WERI-Rb-1 (cell line): ENCODE results near the gene PMM1.

Experiments
- DNase-seq: peaks from one replicate; pipeline ENCODE4 v3.0.0-alpha.2; 2020
- H3K27ac ChIP-seq: fragments of 250-450 bp; sonication (Bioruptor Pico); 2 replicates; pipeline ENCODE4 v1.5.1; 2020; ENCODE audit warnings: mild to moderate bottlenecking, moderate library complexity
- H3K27me3 ChIP-seq: fragments of 250-450 bp; sonication (Bioruptor Pico); 2 replicates; pipeline ENCODE4 v1.5.1; 2021; ENCODE audit warnings: mild to moderate bottlenecking, low read depth, moderate library complexity; ENCODE audit not compliant: insufficient read depth, severe bottlenecking
- H3K36me3 ChIP-seq: fragments of 250-450 bp; sonication (Bioruptor Pico); 2 replicates; pipeline ENCODE4 v1.5.1; 2020; ENCODE audit warnings: mild to moderate bottlenecking, moderate library complexity
- H3K4me3 ChIP-seq: 2 replicates; pipeline ENCODE4 v1.5.1; 2011; ENCODE audit warnings: low read depth, mild to moderate bottlenecking, control low read depth, low read length
- H3K9me3 ChIP-seq: fragments of 250-450 bp; sonication (Bioruptor Pico); 2 replicates; pipeline ENCODE4 v1.5.1; 2021; ENCODE audit warnings: mild to moderate bottlenecking, moderate library complexity; ENCODE audit not compliant: severe bottlenecking
- CTCF ChIP-seq: IDR thresholded peaks from 2 replicates; pipeline ENCODE4 v1.5.1; 2011; ENCODE audit warnings: low read depth, mild to moderate bottlenecking, control low read depth, inconsistent platforms, low read length

PMM1 gene

GRCh38 chr22:41534219-41534618 lies 55.4 kb downstream of the PMM1 start:
- DNase-seq, result no peak
- no peak for TF ChIP-seq CTCF
- H3K27ac ChIP-seq, result no peak overlapping the region
- H3K9me3 ChIP-seq, result no peaks in the 10 kb centered on the region
- H3K4me3 ChIP-seq, result no peak overlapping the region
- H3K36me3 ChIP-seq, result peaks cover 65% of the 10 kb centered on the region
- H3K27me3 ChIP-seq, result no peaks in the 10 kb centered on the region

GRCh38 chr22:41532908-41533825 lies 56.5 kb downstream of the PMM1 start:
- H3K27ac ChIP-seq, result peak overlapping the region; percentile 5
- TF ChIP-seq CTCF, result peak; percentile 96
- H3K36me3 ChIP-seq, result peaks cover 66% of the 10 kb centered on the region
- H3K27me3 ChIP-seq, result no peaks in the 10 kb centered on the region
- H3K4me3 ChIP-seq, result no peak overlapping the region
- no peaks in the 10 kb centered on the region for H3K9me3 ChIP-seq
- peak; percentile 80 for DNase-seq

GRCh38 chr22:41531715-41532477 lies 57.7 kb downstream of the PMM1 start:
- Histone ChIP-seq H3K36me3 (peaks cover 72% of the 10 kb centered on the region), H3K9me3 (no peaks in the 10 kb centered on the region), H3K27me3 (no peaks in the 10 kb centered on the region), H3K27ac (no peak overlapping the region), H3K4me3 (no peak overlapping the region)
- no peak for DNase-seq
- no peak for TF ChIP-seq CTCF

GRCh38 chr22:41530890-41531714 lies 58.5 kb downstream of the PMM1 start:
- no peak for TF ChIP-seq CTCF
- Histone ChIP-seq H3K36me3 (peaks cover 79% of the 10 kb centered on the region), H3K4me3 (no peak overlapping the region), H3K27me3 (no peaks in the 10 kb centered on the region), H3K9me3 (no peaks in the 10 kb centered on the region), H3K27ac (no peak overlapping the region)
- no peak for DNase-seq

GRCh38 chr22:41528938-41529561 lies 60.6 kb downstream of the PMM1 start:
- no peak overlapping the region for H3K27ac ChIP-seq
- DNase-seq, result no peak
- H3K36me3 ChIP-seq, result peaks cover 93% of the 10 kb centered on the region
- H3K27me3 ChIP-seq, result no peaks in the 10 kb centered on the region
- H3K4me3 ChIP-seq, result no peak overlapping the region
- no peaks in the 10 kb centered on the region for H3K9me3 ChIP-seq
- TF ChIP-seq CTCF, result no peak
